IMR-90 (cell line): Measurements from ENCODE around the gene IGF1R.

Experiments
- BHLHE40 ChIP-seq: fragments of 150-350 bp; IDR thresholded peaks from 2 replicates; pipeline ENCODE4 v1.6.1; 2016; ENCODE audit warnings: mild to moderate bottlenecking, low read depth, low read length
- CEBPB ChIP-seq: IDR thresholded peaks from 2 replicates; pipeline ENCODE4 v1.6.1; 2012; ENCODE audit warnings: low read depth, low read length, improper control_type of control experiment
- CHD1 ChIP-seq: IDR thresholded peaks from 2 replicates; pipeline ENCODE4 v1.6.1; 2012; ENCODE audit warnings: low read depth, low read length, improper control_type of control experiment
- MAFK ChIP-seq: IDR thresholded peaks from 2 replicates; pipeline ENCODE4 v1.6.1; 2012; ENCODE audit warnings: low read depth, low read length, improper control_type of control experiment
- MXI1 ChIP-seq: IDR thresholded peaks from 2 replicates; pipeline ENCODE4 v1.6.1; 2012; ENCODE audit warnings: low read depth, mild to moderate bottlenecking, low read length, moderate library complexity, borderline replicate concordance
- POLR2A ChIP-seq: IDR thresholded peaks from 2 replicates; pipeline ENCODE4 v1.6.1; 2012; ENCODE audit warnings: mild to moderate bottlenecking, low read depth, low read length
- RAD21 ChIP-seq: IDR thresholded peaks from 2 replicates; pipeline ENCODE4 v1.6.1; 2012; ENCODE audit warnings: low read length, improper control_type of control experiment
- RCOR1 ChIP-seq: IDR thresholded peaks from 2 replicates; pipeline ENCODE4 v1.6.1; 2012; ENCODE audit warnings: mild to moderate bottlenecking, low read length, improper control_type of control experiment; ENCODE audit not compliant: insufficient replicate concordance
- SMC3 ChIP-seq: fragments of 150-350 bp; IDR thresholded peaks from 2 replicates; pipeline ENCODE4 v1.6.1; 2016; ENCODE audit warnings: low read depth, mild to moderate bottlenecking, antibody characterized with exemption, low read length, moderate library complexity
- TF ChIP-seq, protein P1 (sequence below): conservative IDR thresholded peaks from 2 replicates; pipeline ENCODE4 v1.5.1; 2012; ENCODE audit warnings: mild to moderate bottlenecking, low read depth, low read length, improper control_type of control experiment
- TF ChIP-seq, protein P2 (sequence below): fragments of 150-350 bp; IDR thresholded peaks from 2 replicates; pipeline ENCODE4 v1.6.1; 2016; ENCODE audit warnings: low read depth, mild to moderate bottlenecking, low read length, moderate library complexity, borderline replicate concordance
- TF ChIP-seq, protein P3 (sequence below): fragments of 150-350 bp; IDR thresholded peaks from 2 replicates; pipeline ENCODE4 v1.6.1; 2017; ENCODE audit warnings: mild to moderate bottlenecking, antibody characterized with exemption, low read length, low read depth

DNA sequence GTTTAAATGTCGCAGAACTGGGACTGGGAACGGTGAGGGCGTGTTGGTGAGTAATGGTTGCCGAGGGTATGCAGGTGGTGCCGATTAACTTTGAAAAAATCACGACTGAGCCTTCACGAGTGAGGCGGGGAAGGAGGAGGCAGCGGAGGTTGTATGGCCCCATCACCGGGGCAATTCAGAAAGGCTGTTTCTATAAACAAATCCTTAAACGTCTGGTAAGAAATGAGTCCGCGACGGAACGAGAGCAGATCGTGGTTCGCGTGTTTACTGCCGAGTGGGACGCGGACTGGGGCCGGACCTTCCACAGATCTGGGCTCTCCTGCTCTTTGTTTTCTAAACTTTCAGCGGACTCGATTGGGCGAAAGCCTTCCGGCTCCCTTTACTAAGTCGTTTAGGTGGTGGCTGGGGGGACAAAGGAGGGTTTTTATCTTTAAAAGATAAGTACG, 2.7 kb downstream of the IGF1R start:
- no peak for TF ChIP-seq BHLHE40
- TF ChIP-seq, protein P1, sequence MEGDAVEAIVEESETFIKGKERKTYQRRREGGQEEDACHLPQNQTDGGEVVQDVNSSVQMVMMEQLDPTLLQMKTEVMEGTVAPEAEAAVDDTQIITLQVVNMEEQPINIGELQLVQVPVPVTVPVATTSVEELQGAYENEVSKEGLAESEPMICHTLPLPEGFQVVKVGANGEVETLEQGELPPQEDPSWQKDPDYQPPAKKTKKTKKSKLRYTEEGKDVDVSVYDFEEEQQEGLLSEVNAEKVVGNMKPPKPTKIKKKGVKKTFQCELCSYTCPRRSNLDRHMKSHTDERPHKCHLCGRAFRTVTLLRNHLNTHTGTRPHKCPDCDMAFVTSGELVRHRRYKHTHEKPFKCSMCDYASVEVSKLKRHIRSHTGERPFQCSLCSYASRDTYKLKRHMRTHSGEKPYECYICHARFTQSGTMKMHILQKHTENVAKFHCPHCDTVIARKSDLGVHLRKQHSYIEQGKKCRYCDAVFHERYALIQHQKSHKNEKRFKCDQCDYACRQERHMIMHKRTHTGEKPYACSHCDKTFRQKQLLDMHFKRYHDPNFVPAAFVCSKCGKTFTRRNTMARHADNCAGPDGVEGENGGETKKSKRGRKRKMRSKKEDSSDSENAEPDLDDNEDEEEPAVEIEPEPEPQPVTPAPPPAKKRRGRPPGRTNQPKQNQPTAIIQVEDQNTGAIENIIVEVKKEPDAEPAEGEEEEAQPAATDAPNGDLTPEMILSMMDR = no peak
- no peak; the same call in 1 of the 2 replicates for TF ChIP-seq CHD1
- TF ChIP-seq RAD21 = no peak
- TF ChIP-seq MAFK = no peak
- peak; percentile 36; the same call in 1 of the 2 replicates for TF ChIP-seq POLR2A
- TF ChIP-seq, protein P2, sequence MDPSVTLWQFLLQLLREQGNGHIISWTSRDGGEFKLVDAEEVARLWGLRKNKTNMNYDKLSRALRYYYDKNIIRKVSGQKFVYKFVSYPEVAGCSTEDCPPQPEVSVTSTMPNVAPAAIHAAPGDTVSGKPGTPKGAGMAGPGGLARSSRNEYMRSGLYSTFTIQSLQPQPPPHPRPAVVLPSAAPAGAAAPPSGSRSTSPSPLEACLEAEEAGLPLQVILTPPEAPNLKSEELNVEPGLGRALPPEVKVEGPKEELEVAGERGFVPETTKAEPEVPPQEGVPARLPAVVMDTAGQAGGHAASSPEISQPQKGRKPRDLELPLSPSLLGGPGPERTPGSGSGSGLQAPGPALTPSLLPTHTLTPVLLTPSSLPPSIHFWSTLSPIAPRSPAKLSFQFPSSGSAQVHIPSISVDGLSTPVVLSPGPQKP = no peak
- TF ChIP-seq MXI1 = no peak
- TF ChIP-seq CEBPB = no peak
- no peak for TF ChIP-seq SMC3
- TF ChIP-seq, protein P3, sequence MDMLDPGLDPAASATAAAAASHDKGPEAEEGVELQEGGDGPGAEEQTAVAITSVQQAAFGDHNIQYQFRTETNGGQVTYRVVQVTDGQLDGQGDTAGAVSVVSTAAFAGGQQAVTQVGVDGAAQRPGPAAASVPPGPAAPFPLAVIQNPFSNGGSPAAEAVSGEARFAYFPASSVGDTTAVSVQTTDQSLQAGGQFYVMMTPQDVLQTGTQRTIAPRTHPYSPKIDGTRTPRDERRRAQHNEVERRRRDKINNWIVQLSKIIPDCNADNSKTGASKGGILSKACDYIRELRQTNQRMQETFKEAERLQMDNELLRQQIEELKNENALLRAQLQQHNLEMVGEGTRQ = no peak
- TF ChIP-seq RCOR1 = no peak
